ENCODE data around the gene PSMA8.
"Not testable (repeated sequence)": the region's sequence is repeated elsewhere in the genome, so short reads cannot be mapped to it uniquely, and the experiment has no call there.

Gene PSMA8

DNA sequence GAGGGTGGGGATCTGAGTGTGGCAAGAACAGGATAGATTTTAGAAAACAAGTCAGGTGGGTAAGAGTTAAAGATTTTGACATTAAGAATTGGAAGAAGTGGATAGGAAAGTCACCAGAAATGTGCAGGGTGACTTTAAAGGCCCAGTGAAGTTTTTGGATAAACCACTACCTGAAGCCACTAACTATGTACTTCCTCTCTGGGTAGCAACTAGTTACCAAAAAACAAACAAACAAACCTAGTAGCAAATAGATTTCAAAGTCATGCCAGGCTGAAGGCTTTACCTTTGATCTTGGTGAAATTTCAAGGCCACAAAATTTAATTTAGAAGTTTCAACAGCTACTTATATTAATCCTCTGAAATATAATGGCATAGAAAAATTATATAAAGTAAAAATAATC, 42.5 kb downstream of the PSMA8 start:
- TF ChIP-seq, protein P1, sequence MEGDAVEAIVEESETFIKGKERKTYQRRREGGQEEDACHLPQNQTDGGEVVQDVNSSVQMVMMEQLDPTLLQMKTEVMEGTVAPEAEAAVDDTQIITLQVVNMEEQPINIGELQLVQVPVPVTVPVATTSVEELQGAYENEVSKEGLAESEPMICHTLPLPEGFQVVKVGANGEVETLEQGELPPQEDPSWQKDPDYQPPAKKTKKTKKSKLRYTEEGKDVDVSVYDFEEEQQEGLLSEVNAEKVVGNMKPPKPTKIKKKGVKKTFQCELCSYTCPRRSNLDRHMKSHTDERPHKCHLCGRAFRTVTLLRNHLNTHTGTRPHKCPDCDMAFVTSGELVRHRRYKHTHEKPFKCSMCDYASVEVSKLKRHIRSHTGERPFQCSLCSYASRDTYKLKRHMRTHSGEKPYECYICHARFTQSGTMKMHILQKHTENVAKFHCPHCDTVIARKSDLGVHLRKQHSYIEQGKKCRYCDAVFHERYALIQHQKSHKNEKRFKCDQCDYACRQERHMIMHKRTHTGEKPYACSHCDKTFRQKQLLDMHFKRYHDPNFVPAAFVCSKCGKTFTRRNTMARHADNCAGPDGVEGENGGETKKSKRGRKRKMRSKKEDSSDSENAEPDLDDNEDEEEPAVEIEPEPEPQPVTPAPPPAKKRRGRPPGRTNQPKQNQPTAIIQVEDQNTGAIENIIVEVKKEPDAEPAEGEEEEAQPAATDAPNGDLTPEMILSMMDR (IDR thresholded peaks at IDR 0.05; ENCODE audit: extremely low read depth, missing control alignments): no peak

DNA sequence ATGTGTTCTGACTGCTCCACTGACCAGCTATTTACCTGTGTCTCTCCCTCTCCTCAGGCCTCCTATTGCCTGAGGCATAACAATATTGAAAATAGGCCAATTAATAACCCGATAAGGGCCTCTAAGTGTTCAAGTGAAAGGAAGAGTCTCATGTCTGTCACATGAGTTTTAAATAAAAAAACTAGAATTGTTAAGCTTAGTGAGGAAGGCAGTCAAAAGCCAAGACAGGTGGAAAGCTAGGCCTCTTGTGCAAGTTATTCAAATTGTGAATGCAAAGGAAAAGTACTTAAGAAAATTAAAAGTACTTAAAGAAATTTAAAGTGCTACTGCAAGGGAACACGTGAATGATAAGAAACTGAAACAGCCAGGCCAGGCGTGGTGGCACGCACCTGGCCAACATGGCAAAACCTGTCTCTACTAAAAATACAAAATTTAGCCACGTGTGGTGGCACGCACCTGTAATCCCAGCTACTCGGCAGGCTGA, 47.7 kb downstream of the PSMA8 start:
- DNase-seq (ENCODE audit: low spot score): no peak
- TF ChIP-seq, protein P1 (IDR thresholded peaks at IDR 0.05; ENCODE audit: extremely low read depth, missing control alignments): no peak

More for the DNA sequence above, 42.5 kb downstream of the PSMA8 start:
- DNase-seq (ENCODE audit: low spot score): no peak

DNA sequence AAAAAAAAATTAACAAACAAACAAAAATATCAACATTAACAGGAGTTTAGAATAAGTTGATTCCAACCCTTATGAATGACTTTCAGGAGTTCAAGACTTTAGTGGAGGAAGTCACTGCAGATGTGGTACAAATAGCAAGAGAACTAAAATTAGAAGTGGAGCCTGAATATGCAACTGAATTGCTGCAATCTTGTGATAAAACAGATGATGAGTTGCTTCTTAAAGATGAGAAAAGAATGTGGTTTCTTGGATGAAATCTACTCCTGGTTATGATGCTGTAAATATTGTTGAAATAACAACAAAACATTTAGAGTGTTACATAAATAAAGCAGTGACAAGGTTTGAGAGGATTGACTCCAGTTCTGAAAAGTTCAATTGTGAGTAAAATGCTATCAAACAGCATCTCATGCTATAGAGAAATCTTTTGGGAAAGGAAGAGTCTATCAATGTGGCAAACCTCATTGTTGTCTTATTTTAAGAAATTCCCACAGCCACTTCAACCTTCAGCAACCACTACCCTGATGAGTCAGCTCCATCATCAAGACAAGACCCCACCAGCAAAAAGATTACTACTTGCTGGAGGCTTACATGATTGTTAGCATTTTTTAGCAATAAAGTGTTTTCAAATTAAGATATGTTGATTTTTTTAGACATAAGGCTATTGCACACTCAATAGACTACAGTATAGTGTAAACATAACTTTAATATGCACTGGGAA, 49.9 kb downstream of the PSMA8 start:
- DNase-seq (ENCODE audit: low spot score): no peak
- TF ChIP-seq, protein P1 (IDR thresholded peaks at IDR 0.05; ENCODE audit: extremely low read depth, missing control alignments): no peak

DNA sequence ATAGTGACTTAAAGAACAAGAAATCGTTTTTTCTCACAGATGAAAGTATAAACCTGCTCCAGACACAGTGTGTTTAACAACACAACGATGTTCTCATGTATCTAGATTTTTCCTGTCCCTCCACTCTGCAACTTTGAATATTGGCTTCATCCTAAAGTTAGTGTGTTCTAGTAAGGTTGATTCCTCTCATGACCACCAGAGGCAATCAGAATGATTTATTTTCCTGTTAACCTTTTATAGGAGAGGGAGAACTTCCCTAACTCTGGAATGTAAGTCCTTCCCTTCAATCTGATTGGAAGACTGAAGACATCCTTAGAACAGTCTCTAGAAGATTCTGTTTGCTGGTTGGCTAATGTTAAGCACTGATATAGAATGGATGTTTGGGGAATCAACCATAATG, 51.6 kb downstream of the PSMA8 start:
- no peak for DNase-seq (ENCODE audit: low spot score)
- TF ChIP-seq, protein P1 (IDR thresholded peaks at IDR 0.05; ENCODE audit: extremely low read depth, missing control alignments): no peak

DNA sequence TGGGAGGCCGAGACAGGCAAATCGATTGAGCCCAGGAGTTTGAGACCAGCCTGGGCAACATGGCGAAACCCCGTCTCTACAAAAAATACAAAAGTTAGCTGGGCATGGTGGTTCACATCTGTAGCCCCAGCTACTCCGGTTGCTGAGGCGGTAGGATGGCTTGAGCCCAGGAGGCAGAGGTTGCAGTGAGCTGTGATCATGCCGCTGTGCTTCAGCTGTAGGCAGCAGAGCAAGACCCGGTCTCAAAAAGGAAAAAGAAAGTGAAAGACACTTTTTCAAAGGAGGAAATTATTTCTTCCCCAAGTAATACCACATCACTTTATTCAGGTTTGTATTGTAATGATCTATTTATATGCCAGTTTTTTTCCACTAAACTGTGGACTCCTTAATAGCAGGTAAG, 56.8 kb downstream of the PSMA8 start:
- DNase-seq (ENCODE audit: low spot score): peak; percentile 18
- TF ChIP-seq, protein P1 (IDR thresholded peaks at IDR 0.05; ENCODE audit: extremely low read depth, missing control alignments): no peak

DNA sequence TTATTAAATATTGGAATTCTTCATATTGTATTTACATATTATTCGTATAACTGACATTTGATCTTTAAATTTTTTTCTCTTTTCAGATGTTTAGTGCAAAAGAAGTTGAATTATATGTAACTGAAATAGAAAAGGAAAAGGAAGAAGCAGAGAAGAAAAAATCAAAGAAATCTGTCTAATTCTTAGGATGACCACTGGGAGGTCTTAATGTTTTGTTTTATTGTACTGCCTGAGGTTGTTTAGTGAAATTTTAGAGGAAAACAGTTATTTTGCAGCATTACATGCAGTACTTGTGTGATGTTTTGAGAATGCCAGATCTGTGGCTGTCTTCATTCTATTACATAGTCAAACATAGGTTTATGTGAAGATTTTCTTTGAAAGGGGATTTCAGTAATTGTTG, 58.6 kb downstream of the PSMA8 start:
- TF ChIP-seq, protein P1 (IDR thresholded peaks at IDR 0.05; ENCODE audit: extremely low read depth, missing control alignments): no peak
- no peak for DNase-seq (ENCODE audit: low spot score)

DNA sequence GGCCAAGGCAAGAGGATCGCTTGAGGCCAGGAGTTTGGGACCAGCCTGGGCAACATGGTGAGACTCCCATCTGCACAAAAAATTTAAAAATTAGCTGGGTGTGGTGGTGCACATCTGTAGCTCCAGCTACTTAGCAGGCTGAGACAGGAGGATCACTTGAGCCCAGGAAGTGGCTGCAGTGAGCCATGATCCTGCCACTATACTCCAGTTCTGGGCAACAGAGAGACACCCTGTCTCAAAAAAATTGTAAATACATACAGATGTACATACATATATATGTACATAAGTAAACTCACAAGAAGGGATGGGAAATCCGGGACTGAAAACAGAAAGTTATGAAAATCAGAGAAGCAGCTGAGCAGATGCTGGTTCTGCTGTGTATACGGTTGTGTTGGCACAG, 62.9 kb downstream of the PSMA8 start:
- TF ChIP-seq, protein P1 (IDR thresholded peaks at IDR 0.05; ENCODE audit: extremely low read depth, missing control alignments): no peak

DNA sequence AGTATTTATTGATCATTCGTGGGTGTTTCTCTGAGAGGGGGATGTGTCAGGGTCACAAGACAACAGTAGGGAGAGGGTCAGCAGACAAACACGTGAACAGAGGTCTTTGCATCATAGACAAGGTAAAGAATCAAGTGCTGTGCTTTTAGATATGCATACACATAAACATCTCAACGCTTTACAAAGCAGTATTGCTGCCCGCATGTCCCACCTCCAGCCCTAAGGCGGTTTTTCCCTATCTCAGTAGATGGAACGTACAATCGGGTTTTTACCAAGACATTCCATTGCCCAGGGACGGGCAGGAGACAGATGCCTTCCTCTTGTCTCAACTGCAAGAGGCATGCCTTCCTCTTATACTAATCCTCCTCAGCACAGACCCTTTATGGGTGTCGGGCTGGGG, 68.3 kb downstream of the PSMA8 start:
- DNase-seq (ENCODE audit: low spot score): not testable (repeated sequence)

More for the DNA sequence above, 62.9 kb downstream of the PSMA8 start:
- DNase-seq (ENCODE audit: low spot score): no peak

Measured in GM20000 (cell line).